HepG2 (cell line): ENCODE measurements around the gene GRAMD4. TPM values are rescaled to one million over a fixed set of nuclear protein-coding genes. Genes with fewer than 3 reads are reported as not detected.
A peak's percentile ranks its signal among the peaks of the same experiment; 100 is the strongest.

Experiments
- MZF1 ChIP-seq: sonication (generic); formaldehyde crosslinking; IDR thresholded peaks from 2 replicates; pipeline ENCODE4 v1.8.1; 2023; ENCODE audit warnings: mild to moderate bottlenecking, missing genetic modification reagents, borderline replicate concordance
- ZNF782 ChIP-seq: sonication (generic); formaldehyde crosslinking; IDR thresholded peaks from 2 replicates; pipeline ENCODE4 v1.4.0; 2020; ENCODE audit warnings: missing genetic modification reagents, mild to moderate bottlenecking, borderline replicate concordance
- polyA plus RNA-seq, 8 experiments: library from polyadenylated mRNA; depleted of rRNA in 3 of 8; stranded (reverse) in 7 of 8; unstranded in 1 of 8; fragments of >200 nt; fragmentation: Illumina TruSeq in 4 of 8; extraction: Trizol in 4 of 8; gene quantifications; 2 replicates each; pipeline versions ENCODE4 v1.2.1 to v1.2.3, GENCODE V29; 2011 to 2016; ENCODE audit warnings: low read depth in 4 of 8, missing spikeins in 1 of 8, mixed read lengths in 1 of 8; ENCODE audit not compliant: insufficient read depth in 1 of 8
- total RNA-seq, 5 experiments: library from RNA; depleted of rRNA; stranded (reverse); fragments of >200 nt; fragmentation: Illumina TruSeq; extraction: Trizol; gene quantifications; 2 replicates each; pipeline ENCODE4 v1.2.3, GENCODE V29; 2016; ENCODE audit warnings: low read depth in 1 of 5
- TF ChIP-seq, protein P1 (sequence below): sonication (generic); formaldehyde crosslinking; IDR thresholded peaks from 2 replicates; pipeline ENCODE4 v1.4.0; 2020; ENCODE audit warnings: missing genetic modification reagents
- TF ChIP-seq, protein P2 (sequence below): sonication (generic); formaldehyde crosslinking; IDR thresholded peaks from 2 replicates; pipeline ENCODE4 v1.4.0; 2020; ENCODE audit warnings: missing genetic modification reagents, borderline replicate concordance
- TF ChIP-seq, protein P3 (sequence below): sonication (generic); formaldehyde crosslinking; IDR thresholded peaks from 2 replicates; pipeline ENCODE4 v1.4.0; 2020; ENCODE audit warnings: missing genetic modification reagents
- TF ChIP-seq, protein P4 (sequence below): sonication (generic); formaldehyde crosslinking; IDR thresholded peaks from 2 replicates; pipeline ENCODE4 v1.5.1; 2020; ENCODE audit warnings: mild to moderate bottlenecking, missing genetic modification reagents, borderline replicate concordance

GRAMD4 gene
- total and polyA plus RNA-seq, 2 of the 13 experiments (the other 11 are each of a cell fraction or from before 2014, with no cell fraction given) = 15.2 to 15.7 TPM

DNA sequence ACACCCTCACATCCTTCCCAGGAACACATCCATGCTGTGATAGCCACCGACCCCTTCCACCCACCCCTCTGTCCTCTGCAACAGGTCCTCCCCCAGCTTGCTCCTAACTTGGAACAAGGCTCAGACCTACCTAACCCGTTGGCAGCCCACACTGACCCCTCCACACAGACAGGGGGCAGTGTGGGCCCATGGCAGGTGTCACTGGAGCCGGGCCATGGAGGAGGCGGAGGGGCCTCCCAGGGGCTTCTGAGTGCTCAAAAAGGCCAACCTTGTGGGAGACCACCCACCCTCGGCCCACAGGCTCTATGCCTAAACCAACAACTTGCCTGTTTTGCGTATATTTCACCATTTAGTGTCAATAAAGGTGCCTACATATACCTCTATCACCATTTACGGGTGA, 60.8 kb downstream of the GRAMD4 start (continued):
- no peak for TF ChIP-seq ZNF782 (CRISPR knock-in tag)
- TF ChIP-seq, protein P1, sequence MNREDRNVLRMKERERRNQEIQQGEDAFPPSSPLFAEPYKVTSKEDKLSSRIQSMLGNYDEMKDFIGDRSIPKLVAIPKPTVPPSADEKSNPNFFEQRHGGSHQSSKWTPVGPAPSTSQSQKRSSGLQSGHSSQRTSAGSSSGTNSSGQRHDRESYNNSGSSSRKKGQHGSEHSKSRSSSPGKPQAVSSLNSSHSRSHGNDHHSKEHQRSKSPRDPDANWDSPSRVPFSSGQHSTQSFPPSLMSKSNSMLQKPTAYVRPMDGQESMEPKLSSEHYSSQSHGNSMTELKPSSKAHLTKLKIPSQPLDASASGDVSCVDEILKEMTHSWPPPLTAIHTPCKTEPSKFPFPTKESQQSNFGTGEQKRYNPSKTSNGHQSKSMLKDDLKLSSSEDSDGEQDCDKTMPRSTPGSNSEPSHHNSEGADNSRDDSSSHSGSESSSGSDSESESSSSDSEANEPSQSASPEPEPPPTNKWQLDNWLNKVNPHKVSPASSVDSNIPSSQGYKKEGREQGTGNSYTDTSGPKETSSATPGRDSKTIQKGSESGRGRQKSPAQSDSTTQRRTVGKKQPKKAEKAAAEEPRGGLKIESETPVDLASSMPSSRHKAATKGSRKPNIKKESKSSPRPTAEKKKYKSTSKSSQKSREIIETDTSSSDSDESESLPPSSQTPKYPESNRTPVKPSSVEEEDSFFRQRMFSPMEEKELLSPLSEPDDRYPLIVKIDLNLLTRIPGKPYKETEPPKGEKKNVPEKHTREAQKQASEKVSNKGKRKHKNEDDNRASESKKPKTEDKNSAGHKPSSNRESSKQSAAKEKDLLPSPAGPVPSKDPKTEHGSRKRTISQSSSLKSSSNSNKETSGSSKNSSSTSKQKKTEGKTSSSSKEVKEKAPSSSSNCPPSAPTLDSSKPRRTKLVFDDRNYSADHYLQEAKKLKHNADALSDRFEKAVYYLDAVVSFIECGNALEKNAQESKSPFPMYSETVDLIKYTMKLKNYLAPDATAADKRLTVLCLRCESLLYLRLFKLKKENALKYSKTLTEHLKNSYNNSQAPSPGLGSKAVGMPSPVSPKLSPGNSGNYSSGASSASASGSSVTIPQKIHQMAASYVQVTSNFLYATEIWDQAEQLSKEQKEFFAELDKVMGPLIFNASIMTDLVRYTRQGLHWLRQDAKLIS (CRISPR knock-in tag) = no peak
- TF ChIP-seq, protein P2, sequence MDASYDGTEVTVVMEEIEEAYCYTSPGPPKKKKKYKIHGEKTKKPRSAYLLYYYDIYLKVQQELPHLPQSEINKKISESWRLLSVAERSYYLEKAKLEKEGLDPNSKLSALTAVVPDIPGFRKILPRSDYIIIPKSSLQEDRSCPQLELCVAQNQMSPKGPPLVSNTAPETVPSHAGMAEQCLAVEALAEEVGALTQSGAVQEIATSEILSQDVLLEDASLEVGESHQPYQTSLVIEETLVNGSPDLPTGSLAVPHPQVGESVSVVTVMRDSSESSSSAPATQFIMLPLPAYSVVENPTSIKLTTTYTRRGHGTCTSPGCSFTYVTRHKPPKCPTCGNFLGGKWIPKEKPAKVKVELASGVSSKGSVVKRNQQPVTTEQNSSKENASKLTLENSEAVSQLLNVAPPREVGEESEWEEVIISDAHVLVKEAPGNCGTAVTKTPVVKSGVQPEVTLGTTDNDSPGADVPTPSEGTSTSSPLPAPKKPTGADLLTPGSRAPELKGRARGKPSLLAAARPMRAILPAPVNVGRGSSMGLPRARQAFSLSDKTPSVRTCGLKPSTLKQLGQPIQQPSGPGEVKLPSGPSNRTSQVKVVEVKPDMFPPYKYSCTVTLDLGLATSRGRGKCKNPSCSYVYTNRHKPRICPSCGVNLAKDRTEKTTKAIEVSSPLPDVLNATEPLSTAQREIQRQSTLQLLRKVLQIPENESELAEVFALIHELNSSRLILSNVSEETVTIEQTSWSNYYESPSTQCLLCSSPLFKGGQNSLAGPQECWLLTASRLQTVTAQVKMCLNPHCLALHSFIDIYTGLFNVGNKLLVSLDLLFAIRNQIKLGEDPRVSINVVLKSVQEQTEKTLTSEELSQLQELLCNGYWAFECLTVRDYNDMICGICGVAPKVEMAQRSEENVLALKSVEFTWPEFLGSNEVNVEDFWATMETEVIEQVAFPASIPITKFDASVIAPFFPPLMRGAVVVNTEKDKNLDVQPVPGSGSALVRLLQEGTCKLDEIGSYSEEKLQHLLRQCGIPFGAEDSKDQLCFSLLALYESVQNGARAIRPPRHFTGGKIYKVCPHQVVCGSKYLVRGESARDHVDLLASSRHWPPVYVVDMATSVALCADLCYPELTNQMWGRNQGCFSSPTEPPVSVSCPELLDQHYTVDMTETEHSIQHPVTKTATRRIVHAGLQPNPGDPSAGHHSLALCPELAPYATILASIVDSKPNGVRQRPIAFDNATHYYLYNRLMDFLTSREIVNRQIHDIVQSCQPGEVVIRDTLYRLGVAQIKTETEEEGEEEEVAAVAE (CRISPR knock-in tag) = no peak
- TF ChIP-seq, protein P3, sequence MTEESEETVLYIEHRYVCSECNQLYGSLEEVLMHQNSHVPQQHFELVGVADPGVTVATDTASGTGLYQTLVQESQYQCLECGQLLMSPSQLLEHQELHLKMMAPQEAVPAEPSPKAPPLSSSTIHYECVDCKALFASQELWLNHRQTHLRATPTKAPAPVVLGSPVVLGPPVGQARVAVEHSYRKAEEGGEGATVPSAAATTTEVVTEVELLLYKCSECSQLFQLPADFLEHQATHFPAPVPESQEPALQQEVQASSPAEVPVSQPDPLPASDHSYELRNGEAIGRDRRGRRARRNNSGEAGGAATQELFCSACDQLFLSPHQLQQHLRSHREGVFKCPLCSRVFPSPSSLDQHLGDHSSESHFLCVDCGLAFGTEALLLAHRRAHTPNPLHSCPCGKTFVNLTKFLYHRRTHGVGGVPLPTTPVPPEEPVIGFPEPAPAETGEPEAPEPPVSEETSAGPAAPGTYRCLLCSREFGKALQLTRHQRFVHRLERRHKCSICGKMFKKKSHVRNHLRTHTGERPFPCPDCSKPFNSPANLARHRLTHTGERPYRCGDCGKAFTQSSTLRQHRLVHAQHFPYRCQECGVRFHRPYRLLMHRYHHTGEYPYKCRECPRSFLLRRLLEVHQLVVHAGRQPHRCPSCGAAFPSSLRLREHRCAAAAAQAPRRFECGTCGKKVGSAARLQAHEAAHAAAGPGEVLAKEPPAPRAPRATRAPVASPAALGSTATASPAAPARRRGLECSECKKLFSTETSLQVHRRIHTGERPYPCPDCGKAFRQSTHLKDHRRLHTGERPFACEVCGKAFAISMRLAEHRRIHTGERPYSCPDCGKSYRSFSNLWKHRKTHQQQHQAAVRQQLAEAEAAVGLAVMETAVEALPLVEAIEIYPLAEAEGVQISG = peak; percentile 90
- TF ChIP-seq, protein P4, sequence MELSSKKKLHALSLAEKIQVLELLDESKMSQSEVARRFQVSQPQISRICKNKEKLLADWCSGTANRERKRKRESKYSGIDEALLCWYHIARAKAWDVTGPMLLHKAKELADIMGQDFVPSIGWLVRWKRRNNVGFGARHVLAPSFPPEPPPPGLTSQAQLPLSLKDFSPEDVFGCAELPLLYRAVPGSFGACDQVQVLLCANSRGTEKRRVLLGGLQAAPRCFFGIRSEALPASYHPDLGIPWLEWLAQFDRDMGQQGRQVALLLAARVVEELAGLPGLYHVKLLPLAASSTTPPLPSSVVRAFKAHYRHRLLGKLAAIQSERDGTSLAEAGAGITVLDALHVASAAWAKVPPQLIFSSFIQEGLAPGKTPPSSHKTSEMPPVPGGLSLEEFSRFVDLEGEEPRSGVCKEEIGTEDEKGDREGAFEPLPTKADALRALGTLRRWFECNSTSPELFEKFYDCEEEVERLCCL = no peak
- no peak for TF ChIP-seq MZF1 (CRISPR knock-in tag)
